HG03469 (cell line): ENCODE results near the gene PGBD5.
"Not testable (repeated sequence)": the region's sequence is repeated elsewhere in the genome, so short reads cannot be mapped to it uniquely, and the experiment has no call there.

Source experiments
- ATAC-seq: cut with Tn5 transposase; IDR thresholded peaks from one replicate; pipeline ENCODE4 v1.9.1; 2021; ENCODE audit warnings: mild to moderate bottlenecking, moderate library complexity, moderate number of reproducible peaks; ENCODE audit not compliant: unreplicated experiment

The PGBD5 gene

GRCh38 chr1:230425252-230426091, 660 bp downstream of the PGBD5 start:
- ATAC-seq: no peak

GRCh38 chr1:230424391-230425251, 1.5 kb downstream of the PGBD5 start:
- no peak for ATAC-seq

DNA sequence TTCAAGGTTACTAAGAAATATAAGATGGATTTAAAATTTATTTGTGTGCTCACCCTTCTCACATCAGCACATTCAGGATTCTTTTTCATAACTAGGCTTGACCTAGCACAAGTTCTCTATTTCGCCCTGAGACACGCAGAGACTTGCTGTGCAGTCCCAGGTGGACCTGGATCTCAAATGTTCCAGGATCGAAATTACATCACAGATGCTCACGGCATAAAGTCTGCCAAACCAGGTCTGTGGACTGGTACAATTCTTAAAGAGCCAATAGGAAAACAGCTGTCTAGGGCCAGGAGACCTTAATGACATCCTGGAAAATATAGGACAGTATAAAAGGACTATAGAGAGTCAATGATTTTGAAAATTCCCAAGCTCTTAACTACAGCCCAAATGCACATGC, 2.2 kb downstream of the PGBD5 start:
- ATAC-seq: no peak

- ATAC-seq: no peak
These were observed 2.9 kb downstream of the PGBD5 start for GRCh38 chr1:230423261-230423660.

DNA sequence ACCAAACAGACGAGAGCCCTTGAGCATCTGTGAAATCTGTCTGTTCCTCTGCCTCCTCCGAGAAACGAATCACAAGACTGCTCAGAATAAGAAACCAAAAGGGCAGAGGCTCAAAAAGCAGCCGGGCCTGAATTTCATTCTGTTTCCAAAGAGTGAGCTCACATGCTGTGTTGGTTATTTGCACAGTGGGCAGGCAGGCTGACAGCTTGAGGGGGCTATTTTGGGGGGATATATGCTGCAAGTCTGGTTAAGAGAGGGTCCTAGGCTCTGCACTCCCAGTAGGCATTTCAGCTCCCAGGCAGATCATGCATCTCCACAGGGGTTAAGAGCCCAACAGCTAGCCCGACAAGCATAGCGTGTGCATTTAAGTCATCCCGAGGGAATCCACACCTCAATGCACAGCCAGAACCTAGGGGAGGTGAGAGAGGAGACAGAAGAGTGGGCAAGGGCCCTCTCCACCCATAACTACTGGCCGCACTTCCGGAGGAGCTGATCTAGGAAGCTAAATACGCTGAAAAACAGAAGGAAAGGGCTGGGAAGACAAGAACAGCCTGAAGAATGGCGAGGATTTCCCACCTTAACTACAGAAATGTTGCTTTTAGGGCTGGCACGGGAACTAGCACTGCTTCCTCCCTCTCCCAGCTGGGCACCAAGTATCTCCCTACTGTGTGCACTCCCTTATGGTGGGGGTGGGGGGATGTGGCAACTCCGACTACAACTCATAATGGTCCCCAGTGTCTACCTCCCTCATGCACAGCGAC, 3.7 kb downstream of the PGBD5 start:
- no peak for ATAC-seq

DNA sequence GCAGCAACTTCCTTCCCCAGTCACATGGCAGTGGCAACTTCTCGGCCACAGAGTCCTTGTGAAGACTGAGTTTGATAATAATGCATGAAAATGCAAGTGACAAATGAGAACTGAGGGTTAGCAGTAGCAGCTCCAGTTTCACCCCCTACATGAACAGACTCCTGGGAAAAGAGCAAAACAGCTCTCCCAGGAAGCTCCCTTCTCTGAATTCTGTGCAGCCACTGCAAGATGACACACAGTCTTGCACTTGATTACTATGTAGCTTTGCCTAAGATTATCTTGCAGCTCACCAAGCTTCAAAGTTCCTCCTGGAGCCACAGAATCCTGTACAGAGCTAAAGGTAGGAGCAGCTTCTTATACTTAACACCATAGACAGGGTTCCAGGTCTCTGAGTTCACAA, 4.7 kb downstream of the PGBD5 start:
- no peak for ATAC-seq

GRCh38 chr1:230420372-230420771, 5.8 kb downstream of the PGBD5 start:
- ATAC-seq: not testable (repeated sequence)

DNA sequence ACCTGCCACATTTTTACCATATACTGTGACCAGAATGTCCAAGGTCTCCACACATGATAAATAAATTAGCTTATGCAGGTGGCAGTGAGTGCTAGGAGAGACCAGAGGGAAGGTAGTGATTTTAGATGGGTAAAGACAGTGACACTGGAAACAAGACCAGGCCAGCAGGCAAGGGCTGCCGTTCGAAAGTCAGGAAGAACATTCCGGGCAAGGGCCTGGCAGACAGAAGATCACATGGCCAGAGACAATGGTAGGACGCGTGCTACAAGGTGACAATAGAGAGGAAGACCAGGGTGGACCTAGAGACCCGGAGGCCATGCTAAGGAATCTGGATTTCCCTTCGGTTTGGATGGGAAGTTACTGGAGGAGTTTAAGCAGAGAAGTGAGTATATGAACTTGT, 9.7 kb downstream of the PGBD5 start:
- no peak for ATAC-seq

DNA sequence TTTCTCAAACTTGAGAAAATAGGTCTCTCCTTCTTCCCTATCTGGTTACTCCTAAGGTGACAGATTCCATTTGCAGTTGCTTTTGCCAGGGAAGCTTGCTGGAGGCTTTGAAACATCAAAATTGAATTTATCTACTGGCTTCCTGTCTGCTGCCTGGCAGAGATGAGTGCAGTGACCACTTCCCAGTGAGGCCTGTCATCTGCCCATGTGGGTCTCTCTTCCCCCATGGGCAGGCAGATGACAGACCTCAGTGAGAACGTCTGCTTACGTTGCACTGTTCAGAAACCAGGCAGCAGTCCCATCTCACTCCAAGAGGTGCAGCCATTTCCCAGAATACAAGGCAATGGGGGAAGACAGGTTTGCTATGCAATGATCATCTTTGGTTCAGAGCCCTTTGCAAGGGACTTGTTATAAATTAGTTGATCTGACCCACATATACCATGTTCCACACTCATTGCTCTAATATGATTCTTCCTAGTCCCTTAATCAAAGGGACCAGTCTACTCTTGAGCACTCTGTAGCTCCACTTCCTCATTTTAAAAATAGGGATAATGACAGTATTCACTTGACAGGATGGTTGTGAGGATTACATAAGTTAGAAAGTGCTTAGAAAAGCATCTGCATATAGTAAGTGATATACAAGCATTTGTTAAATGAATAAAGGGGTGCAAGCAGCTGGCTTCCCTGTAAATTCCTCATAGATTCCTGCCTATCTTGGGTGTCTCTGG, 10.6 kb downstream of the PGBD5 start:
- ATAC-seq: no peak

- no peak for ATAC-seq
These were observed 11.4 kb downstream of the PGBD5 start for GRCh38 chr1:230414694-230415093.

DNA sequence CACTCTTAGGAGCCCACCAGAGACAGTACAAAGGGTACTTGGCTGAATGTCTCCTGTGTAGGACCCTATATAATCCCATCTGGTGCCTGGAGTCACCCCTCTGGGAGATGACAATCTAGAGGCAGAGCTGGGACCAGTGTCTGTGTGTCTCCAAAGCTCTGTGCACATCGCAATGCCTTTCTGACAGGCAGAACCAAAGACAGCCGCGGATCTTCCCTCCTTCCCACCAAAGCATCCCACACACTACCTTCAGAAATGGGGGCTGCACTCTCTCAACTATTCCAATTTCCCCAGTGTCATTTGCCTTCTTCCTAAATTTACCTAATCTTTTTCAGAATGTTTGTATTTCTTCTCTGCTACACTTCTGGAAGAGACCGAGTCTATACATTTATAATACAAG, 12.0 kb downstream of the PGBD5 start:
- no peak for ATAC-seq

DNA sequence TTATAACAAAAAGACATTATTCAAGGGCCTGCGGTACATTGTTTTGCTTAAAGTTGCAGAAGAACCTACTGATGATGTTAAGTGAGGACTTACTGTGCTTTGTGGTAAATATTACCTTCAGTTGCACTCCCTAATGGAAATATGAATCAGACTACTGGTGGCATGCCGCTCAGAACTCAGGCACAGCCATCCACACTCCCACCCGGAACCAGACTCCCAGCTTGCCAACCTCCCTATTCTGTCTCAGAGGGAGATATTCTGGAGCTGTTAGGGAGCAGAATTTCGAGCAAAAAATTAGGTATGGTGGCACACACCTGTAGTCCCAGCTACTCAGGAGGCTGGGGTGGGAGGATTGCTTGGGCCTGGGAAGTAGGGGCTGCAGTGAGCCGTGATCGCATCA, 13.1 kb downstream of the PGBD5 start:
- ATAC-seq: no peak

GRCh38 chr1:230408971-230409370, 17.2 kb downstream of the PGBD5 start:
- no peak for ATAC-seq

DNA sequence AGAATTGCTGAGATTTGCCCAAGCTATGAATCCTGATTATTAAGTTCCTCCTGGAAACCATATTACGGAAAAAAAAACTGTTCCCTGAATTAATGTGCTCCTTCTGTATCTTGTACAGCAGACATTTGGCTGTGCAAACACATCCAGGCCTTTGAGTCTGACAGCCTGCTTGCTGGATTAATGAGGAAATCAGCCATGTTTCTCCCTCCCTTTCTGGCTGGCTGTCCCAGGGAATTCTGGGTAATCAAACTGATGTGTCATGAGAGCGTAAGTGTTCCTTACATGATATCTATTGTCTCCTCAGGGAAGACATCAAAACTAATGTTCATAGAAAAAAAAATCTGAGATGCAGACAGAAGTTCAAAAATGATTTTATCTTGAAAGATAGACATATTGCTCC, 18.8 kb downstream of the PGBD5 start:
- no peak for ATAC-seq

DNA sequence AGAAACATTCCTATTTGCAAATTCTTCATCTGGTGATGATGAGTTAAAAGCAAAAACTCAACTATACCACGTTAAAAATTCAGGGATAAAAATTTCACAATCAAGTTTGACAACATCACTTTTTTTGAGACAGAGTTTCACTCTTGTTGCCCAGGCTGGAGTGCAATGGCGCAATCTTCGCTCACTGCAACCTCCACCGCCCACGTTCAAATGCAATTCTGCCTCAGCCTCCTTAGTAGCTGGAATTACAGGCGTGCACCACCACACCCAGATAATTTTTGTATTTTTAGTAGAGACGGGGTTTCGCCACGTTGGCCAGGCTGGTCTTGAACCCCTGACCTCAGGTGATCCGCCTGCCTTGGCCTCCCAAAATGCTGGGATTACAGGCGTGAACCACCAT, 19.4 kb downstream of the PGBD5 start:
- ATAC-seq: not testable (repeated sequence)

GRCh38 chr1:230403442-230403841, 22.7 kb downstream of the PGBD5 start:
- no peak for ATAC-seq

GRCh38 chr1:230401763-230402294, 24.3 kb downstream of the PGBD5 start:
- no peak for ATAC-seq

GRCh38 chr1:230401101-230401500, 25.0 kb downstream of the PGBD5 start:
- ATAC-seq: no peak

- ATAC-seq: no peak
These were observed 26.2 kb downstream of the PGBD5 start for GRCh38 chr1:230400007-230400344.

GRCh38 chr1:230399321-230400006, 26.7 kb downstream of the PGBD5 start:
- ATAC-seq: no peak
